Measurements from ENCODE around the gene PLA2G7.

DNA sequence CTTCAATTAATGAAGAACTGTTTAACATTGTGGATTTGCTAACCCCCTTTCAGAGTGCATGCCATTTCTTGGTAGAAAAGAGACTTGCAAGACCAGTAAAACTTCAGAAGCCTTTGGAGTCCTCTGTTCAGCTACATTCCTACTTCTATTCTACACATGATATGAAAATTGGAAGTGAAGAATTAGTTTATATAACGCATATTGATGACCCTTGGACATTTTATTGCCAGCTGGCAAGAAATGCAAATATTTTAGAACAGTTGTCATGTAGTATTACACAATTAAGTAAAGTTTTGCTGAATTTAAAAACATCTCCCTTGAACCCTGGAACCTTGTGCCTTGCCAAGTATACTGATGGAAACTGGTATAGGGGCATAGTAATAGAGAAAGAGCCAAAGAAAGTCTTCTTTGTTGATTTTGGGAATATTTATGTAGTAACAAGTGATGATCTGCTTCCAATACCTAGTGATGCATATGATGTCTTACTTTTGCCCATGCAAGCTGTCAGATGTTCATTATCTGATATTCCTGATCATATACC, 44.2 kb downstream of the PLA2G7 start:
- TF ChIP-seq, protein P1, sequence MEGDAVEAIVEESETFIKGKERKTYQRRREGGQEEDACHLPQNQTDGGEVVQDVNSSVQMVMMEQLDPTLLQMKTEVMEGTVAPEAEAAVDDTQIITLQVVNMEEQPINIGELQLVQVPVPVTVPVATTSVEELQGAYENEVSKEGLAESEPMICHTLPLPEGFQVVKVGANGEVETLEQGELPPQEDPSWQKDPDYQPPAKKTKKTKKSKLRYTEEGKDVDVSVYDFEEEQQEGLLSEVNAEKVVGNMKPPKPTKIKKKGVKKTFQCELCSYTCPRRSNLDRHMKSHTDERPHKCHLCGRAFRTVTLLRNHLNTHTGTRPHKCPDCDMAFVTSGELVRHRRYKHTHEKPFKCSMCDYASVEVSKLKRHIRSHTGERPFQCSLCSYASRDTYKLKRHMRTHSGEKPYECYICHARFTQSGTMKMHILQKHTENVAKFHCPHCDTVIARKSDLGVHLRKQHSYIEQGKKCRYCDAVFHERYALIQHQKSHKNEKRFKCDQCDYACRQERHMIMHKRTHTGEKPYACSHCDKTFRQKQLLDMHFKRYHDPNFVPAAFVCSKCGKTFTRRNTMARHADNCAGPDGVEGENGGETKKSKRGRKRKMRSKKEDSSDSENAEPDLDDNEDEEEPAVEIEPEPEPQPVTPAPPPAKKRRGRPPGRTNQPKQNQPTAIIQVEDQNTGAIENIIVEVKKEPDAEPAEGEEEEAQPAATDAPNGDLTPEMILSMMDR (conservative IDR thresholded peaks at IDR 0.05; ENCODE audit: low read depth, low read length) = no peak
- no peak for TF ChIP-seq EZH2 (IDR thresholded peaks at IDR 0.05; ENCODE audit: borderline replicate concordance, low read depth, low read length, poor library complexity, severe bottlenecking)

All from A673 (cell line).